Liver (tissue), 3 donors: ENCODE results near the gene ZNF83.

Source experiments
- EGR1 ChIP-seq, 2 donors: IDR thresholded peaks; 2 replicates each; pipeline ENCODE4 v1.6.1; 2016 to 2018; ENCODE audit warnings: antibody characterized with exemption in 2 of 2, low read depth in 2 of 2
- GABPA ChIP-seq, 2 donors: IDR thresholded peaks in 1 of 2; conservative IDR thresholded peaks in 1 of 2; 2 replicates each; pipeline ENCODE4 v1.6.1; 2016; ENCODE audit warnings: antibody characterized with exemption in 2 of 2, mild to moderate bottlenecking in 1 of 2, moderate library complexity in 1 of 2
- HNF4G ChIP-seq: IDR thresholded peaks from 2 replicates; pipeline ENCODE4 v1.6.1; 2016; ENCODE audit warnings: antibody characterized with exemption
- JUND ChIP-seq, 2 donors: IDR thresholded peaks; 2 replicates each; pipeline ENCODE4 v1.6.1; 2016; ENCODE audit warnings: antibody characterized with exemption in 2 of 2
- RAD21 ChIP-seq, 2 donors: IDR thresholded peaks; 2 replicates each; pipeline ENCODE4 v1.6.1; 2016; ENCODE audit warnings: antibody characterized with exemption in 2 of 2, mild to moderate bottlenecking in 2 of 2
- RXRA ChIP-seq, 2 donors: IDR thresholded peaks; 2 replicates each; pipeline ENCODE4 v1.6.1; 2017 to 2018; ENCODE audit warnings: antibody characterized with exemption in 2 of 2, mild to moderate bottlenecking in 1 of 2
- SP1 ChIP-seq: IDR thresholded peaks from 2 replicates; pipeline ENCODE4 v1.6.1; 2018; ENCODE audit warnings: antibody characterized with exemption, mild to moderate bottlenecking
- YY1 ChIP-seq: IDR thresholded peaks from 2 replicates; pipeline ENCODE4 v1.6.1; 2016; ENCODE audit warnings: antibody characterized with exemption, mild to moderate bottlenecking
- TF ChIP-seq, protein P1 (sequence below): fragments of 150-350 bp; IDR thresholded peaks from 2 replicates; pipeline ENCODE4 v1.5.1; 2017; ENCODE audit warnings: improper control_type of control experiment, low read depth, low read length; ENCODE audit not compliant: missing input control
- TF ChIP-seq, protein P2 (sequence below): IDR thresholded peaks from 2 replicates; pipeline ENCODE4 v1.6.1; 2016; ENCODE audit warnings: antibody characterized with exemption, mild to moderate bottlenecking
- TF ChIP-seq, protein P3 (sequence below): IDR thresholded peaks from 2 replicates; pipeline ENCODE4 v1.6.1; 2016; ENCODE audit warnings: antibody characterized with exemption
- TF ChIP-seq, protein P4 (sequence below): IDR thresholded peaks from 2 replicates; pipeline ENCODE4 v1.6.1; 2016; ENCODE audit warnings: antibody characterized with exemption
- TF ChIP-seq, protein P5 (sequence below): IDR thresholded peaks from 2 replicates; pipeline ENCODE4 v1.6.1; 2016; ENCODE audit warnings: antibody characterized with exemption
- donor health status: healthy.
- donor health status: healthy.

DNA sequence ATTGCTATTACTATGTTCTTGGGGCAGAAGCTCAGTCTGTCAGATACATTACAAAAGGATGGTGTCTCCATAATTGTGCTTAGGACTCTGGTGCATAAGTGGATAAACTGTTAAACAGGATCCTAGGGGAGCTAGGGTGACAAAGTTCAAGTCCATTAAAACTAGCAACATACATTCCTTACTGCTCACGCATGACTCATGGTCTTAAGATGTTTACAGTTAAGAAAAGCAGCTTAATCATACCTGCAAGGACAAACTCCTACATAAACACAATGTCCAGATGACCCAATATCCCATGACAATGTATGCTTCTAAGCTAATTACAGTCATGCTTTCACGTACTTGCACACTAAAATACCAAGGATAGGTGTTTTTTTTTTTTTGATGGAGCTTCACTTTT is 71.6 kb downstream of the ZNF83 start:
- TF ChIP-seq, protein P1, sequence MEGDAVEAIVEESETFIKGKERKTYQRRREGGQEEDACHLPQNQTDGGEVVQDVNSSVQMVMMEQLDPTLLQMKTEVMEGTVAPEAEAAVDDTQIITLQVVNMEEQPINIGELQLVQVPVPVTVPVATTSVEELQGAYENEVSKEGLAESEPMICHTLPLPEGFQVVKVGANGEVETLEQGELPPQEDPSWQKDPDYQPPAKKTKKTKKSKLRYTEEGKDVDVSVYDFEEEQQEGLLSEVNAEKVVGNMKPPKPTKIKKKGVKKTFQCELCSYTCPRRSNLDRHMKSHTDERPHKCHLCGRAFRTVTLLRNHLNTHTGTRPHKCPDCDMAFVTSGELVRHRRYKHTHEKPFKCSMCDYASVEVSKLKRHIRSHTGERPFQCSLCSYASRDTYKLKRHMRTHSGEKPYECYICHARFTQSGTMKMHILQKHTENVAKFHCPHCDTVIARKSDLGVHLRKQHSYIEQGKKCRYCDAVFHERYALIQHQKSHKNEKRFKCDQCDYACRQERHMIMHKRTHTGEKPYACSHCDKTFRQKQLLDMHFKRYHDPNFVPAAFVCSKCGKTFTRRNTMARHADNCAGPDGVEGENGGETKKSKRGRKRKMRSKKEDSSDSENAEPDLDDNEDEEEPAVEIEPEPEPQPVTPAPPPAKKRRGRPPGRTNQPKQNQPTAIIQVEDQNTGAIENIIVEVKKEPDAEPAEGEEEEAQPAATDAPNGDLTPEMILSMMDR = no peak
- TF ChIP-seq, protein P2, sequence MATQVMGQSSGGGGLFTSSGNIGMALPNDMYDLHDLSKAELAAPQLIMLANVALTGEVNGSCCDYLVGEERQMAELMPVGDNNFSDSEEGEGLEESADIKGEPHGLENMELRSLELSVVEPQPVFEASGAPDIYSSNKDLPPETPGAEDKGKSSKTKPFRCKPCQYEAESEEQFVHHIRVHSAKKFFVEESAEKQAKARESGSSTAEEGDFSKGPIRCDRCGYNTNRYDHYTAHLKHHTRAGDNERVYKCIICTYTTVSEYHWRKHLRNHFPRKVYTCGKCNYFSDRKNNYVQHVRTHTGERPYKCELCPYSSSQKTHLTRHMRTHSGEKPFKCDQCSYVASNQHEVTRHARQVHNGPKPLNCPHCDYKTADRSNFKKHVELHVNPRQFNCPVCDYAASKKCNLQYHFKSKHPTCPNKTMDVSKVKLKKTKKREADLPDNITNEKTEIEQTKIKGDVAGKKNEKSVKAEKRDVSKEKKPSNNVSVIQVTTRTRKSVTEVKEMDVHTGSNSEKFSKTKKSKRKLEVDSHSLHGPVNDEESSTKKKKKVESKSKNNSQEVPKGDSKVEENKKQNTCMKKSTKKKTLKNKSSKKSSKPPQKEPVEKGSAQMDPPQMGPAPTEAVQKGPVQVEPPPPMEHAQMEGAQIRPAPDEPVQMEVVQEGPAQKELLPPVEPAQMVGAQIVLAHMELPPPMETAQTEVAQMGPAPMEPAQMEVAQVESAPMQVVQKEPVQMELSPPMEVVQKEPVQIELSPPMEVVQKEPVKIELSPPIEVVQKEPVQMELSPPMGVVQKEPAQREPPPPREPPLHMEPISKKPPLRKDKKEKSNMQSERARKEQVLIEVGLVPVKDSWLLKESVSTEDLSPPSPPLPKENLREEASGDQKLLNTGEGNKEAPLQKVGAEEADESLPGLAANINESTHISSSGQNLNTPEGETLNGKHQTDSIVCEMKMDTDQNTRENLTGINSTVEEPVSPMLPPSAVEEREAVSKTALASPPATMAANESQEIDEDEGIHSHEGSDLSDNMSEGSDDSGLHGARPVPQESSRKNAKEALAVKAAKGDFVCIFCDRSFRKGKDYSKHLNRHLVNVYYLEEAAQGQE = no peak
- TF ChIP-seq, protein P3, sequence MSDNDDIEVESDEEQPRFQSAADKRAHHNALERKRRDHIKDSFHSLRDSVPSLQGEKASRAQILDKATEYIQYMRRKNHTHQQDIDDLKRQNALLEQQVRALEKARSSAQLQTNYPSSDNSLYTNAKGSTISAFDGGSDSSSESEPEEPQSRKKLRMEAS = no peak
- no peak for TF ChIP-seq RAD21 (IDR thresholded peaks at IDR 0.05)
- TF ChIP-seq, protein P4, sequence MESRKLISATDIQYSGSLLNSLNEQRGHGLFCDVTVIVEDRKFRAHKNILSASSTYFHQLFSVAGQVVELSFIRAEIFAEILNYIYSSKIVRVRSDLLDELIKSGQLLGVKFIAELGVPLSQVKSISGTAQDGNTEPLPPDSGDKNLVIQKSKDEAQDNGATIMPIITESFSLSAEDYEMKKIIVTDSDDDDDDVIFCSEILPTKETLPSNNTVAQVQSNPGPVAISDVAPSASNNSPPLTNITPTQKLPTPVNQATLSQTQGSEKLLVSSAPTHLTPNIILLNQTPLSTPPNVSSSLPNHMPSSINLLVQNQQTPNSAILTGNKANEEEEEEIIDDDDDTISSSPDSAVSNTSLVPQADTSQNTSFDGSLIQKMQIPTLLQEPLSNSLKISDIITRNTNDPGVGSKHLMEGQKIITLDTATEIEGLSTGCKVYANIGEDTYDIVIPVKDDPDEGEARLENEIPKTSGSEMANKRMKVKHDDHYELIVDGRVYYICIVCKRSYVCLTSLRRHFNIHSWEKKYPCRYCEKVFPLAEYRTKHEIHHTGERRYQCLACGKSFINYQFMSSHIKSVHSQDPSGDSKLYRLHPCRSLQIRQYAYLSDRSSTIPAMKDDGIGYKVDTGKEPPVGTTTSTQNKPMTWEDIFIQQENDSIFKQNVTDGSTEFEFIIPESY = no peak
- TF ChIP-seq YY1 = no peak
- no peak for TF ChIP-seq JUND (IDR thresholded peaks at IDR 0.05)
- TF ChIP-seq, protein P5, sequence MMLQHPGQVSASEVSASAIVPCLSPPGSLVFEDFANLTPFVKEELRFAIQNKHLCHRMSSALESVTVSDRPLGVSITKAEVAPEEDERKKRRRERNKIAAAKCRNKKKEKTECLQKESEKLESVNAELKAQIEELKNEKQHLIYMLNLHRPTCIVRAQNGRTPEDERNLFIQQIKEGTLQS = no peak
- TF ChIP-seq EGR1 (IDR thresholded peaks at IDR 0.05; ENCODE audit: low read depth in 2 of 2) = no peak
- no peak for TF ChIP-seq HNF4G
- no peak for TF ChIP-seq SP1
- TF ChIP-seq RXRA (IDR thresholded peaks at IDR 0.05) = no peak
- no peak for TF ChIP-seq GABPA (IDR thresholded peaks at IDR 0.05 in 1 of 2, conservative IDR thresholded peaks at IDR 0.05 in 1 of 2)
